ENCODE results near the gene ZBTB7C.

Gene ZBTB7C

GRCh38 chr18:48030616-48031480 lies 378.3 kb downstream of the ZBTB7C start:
- no peaks in the 10 kb centered on the region for H3F3A ChIP-seq (ENCODE audit: low read depth)
- H3K9me3 ChIP-seq (ENCODE audit: insufficient read depth, low read depth, low read length), result no peaks in the 10 kb centered on the region
- peak; percentile 88 for TF ChIP-seq CTCF (conservative IDR thresholded peaks at IDR 0.05; ENCODE audit: low read length)
- no peak for TF ChIP-seq EZH2phosphoT487 (IDR thresholded peaks at IDR 0.05; ENCODE audit: borderline replicate concordance)
- no peaks in the 10 kb centered on the region for H3K79me2 ChIP-seq (ENCODE audit: insufficient read depth, low read length)
- H3K4me3 ChIP-seq (ENCODE audit: low read length, poor library complexity, severe bottlenecking), result no peak overlapping the region
- H3K4me1 ChIP-seq (ENCODE audit: insufficient read depth, low read length, poor library complexity, severe bottlenecking), result no peaks in the 10 kb centered on the region
- H2AFZ ChIP-seq (ENCODE audit: low read length), result no peak overlapping the region
- H3K27me3 ChIP-seq (ENCODE audit: insufficient read depth, low read length, poor library complexity, severe bottlenecking), result no peaks in the 10 kb centered on the region
- no peaks in the 10 kb centered on the region for H3K9me2 ChIP-seq (replicated peaks; ENCODE audit: low read depth, low read length)
- no peak overlapping the region for H3K4me2 ChIP-seq (ENCODE audit: low read depth, low read length, poor library complexity, severe bottlenecking)
- H3K9ac ChIP-seq (ENCODE audit: low read depth, low read length, poor library complexity, severe bottlenecking), result no peak overlapping the region
- H4K20me1 ChIP-seq (ENCODE audit: insufficient read depth, low read length, poor library complexity, severe bottlenecking), result no peaks in the 10 kb centered on the region
- H3K36me3 ChIP-seq (ENCODE audit: insufficient read depth, low read length), result no peaks in the 10 kb centered on the region

GRCh38 chr18:48029296-48029986 lies 379.7 kb downstream of the ZBTB7C start:
- Histone ChIP-seq H3K4me2 (ENCODE audit: low read depth, low read length, poor library complexity, severe bottlenecking) (no peak overlapping the region), H3K4me3 (ENCODE audit: low read length, poor library complexity, severe bottlenecking) (no peak overlapping the region), H3K9me3 (ENCODE audit: insufficient read depth, low read depth, low read length) (no peaks in the 10 kb centered on the region), H3K27me3 (ENCODE audit: insufficient read depth, low read length, poor library complexity, severe bottlenecking) (no peaks in the 10 kb centered on the region), H3K79me2 (ENCODE audit: insufficient read depth, low read length) (no peaks in the 10 kb centered on the region), H2AFZ (ENCODE audit: low read length) (no peak overlapping the region), H4K20me1 (ENCODE audit: insufficient read depth, low read length, poor library complexity, severe bottlenecking) (no peaks in the 10 kb centered on the region), H3K9ac (ENCODE audit: low read depth, low read length, poor library complexity, severe bottlenecking) (no peak overlapping the region), H3K9me2 (replicated peaks; ENCODE audit: low read depth, low read length) (no peaks in the 10 kb centered on the region), H3F3A (ENCODE audit: low read depth) (no peaks in the 10 kb centered on the region), H3K4me1 (ENCODE audit: insufficient read depth, low read length, poor library complexity, severe bottlenecking) (no peaks in the 10 kb centered on the region), H3K36me3 (ENCODE audit: insufficient read depth, low read length) (no peaks in the 10 kb centered on the region)
- no peak for TF ChIP-seq EZH2phosphoT487 (IDR thresholded peaks at IDR 0.05; ENCODE audit: borderline replicate concordance)
- TF ChIP-seq CTCF (conservative IDR thresholded peaks at IDR 0.05; ENCODE audit: low read length), result no peak

- Histone ChIP-seq H3K9me2 (replicated peaks; ENCODE audit: low read depth, low read length) (no peaks in the 10 kb centered on the region), H3K4me2 (ENCODE audit: low read depth, low read length, poor library complexity, severe bottlenecking) (no peak overlapping the region), H4K20me1 (ENCODE audit: insufficient read depth, low read length, poor library complexity, severe bottlenecking) (no peaks in the 10 kb centered on the region), H3F3A (ENCODE audit: low read depth) (no peaks in the 10 kb centered on the region), H3K9ac (ENCODE audit: low read depth, low read length, poor library complexity, severe bottlenecking) (no peak overlapping the region), H2AFZ (ENCODE audit: low read length) (no peak overlapping the region), H3K79me2 (ENCODE audit: insufficient read depth, low read length) (no peaks in the 10 kb centered on the region), H3K9me3 (ENCODE audit: insufficient read depth, low read depth, low read length) (no peaks in the 10 kb centered on the region), H3K27me3 (ENCODE audit: insufficient read depth, low read length, poor library complexity, severe bottlenecking) (no peaks in the 10 kb centered on the region), H3K4me3 (ENCODE audit: low read length, poor library complexity, severe bottlenecking) (no peak overlapping the region), H3K4me1 (ENCODE audit: insufficient read depth, low read length, poor library complexity, severe bottlenecking) (no peaks in the 10 kb centered on the region), H3K36me3 (ENCODE audit: insufficient read depth, low read length) (no peaks in the 10 kb centered on the region)
- no peak for TF ChIP-seq EZH2phosphoT487 (IDR thresholded peaks at IDR 0.05; ENCODE audit: borderline replicate concordance)
- TF ChIP-seq CTCF (conservative IDR thresholded peaks at IDR 0.05; ENCODE audit: low read length), result no peak
Observed at GRCh38 chr18:48028696-48029095, 380.5 kb downstream of the ZBTB7C start.

Measured in Loucy (cell line).